ENCODE data around the gene KDM4B. TPM values are rescaled to one million over a fixed set of nuclear protein-coding genes. Genes with fewer than 3 reads are reported as not detected.

The KDM4B gene
- total RNA-seq, 4 donors from 2014 or later: 14.0 to 39.9 (median 19.5) TPM

GRCh38 chr19:5058521-5059212, 89.8 kb downstream of the KDM4B start:
- H3K27ac ChIP-seq: no peak overlapping the region
- no peaks in the 10 kb centered on the region for H3K27me3 ChIP-seq
- H3K9me3 ChIP-seq: no peaks in the 10 kb centered on the region
- no peaks in the 10 kb centered on the region for H3K4me1 ChIP-seq
- no peak overlapping the region for H3K4me3 ChIP-seq
- TF ChIP-seq POLR2A (IDR thresholded peaks at IDR 0.05) (no peak), CTCF (IDR thresholded peaks at IDR 0.05) (no peak)
- H3K36me3 ChIP-seq: peaks cover 9 to 95% (median 16%) of the 10 kb centered on the region in 3 donors
- WGBS, 2 donors: 64 to 74% methylated on average over 6 to 7 of the region's 34 CpGs
- intact Hi-C loops (cut with DNase I): loop anchor here (10.0 kb wide), 1 partner anchor 306 kb away; no protein-coding TSS in a partner anchor
- DNase-seq: no peak

DNA sequence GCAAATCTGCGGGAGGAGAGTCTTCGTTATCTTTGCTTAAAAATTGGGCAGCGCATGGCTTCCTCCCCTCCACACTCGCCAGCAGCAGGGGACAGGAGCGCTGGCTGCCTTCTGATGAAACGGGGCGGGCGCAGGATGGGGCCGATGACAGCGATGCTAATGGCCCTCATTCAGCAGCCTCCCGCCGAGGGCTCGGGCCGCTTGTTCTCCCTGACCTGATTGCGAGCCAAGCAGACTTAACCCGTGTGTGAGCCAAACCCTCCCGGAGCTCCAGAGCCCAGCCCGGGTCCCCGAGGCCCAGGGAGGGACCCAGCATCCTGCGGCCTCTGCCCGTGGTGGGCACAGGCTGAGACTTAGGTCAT, 90.3 kb downstream of the KDM4B start:
- no peak overlapping the region for H3K27ac ChIP-seq
- H3K9me3 ChIP-seq: no peaks in the 10 kb centered on the region
- no peaks in the 10 kb centered on the region for H3K4me1 ChIP-seq
- WGBS, 2 donors: 71% methylated on average over 9 of the region's 21 CpGs; no CpG with 5 or more reads in 1 of the 2 donors
- H3K36me3 ChIP-seq: peaks cover 9 to 95% (median 13%) of the 10 kb centered on the region in 3 donors
- H3K4me3 ChIP-seq: no peak overlapping the region
- no peaks in the 10 kb centered on the region for H3K27me3 ChIP-seq
- TF ChIP-seq POLR2A (IDR thresholded peaks at IDR 0.05) (no peak), CTCF (IDR thresholded peaks at IDR 0.05) (no peak)
- no peak for DNase-seq
- intact Hi-C loops (cut with DNase I): loop anchor here (10.0 kb wide), 1 partner anchor 306 kb away; no protein-coding TSS in a partner anchor

DNA sequence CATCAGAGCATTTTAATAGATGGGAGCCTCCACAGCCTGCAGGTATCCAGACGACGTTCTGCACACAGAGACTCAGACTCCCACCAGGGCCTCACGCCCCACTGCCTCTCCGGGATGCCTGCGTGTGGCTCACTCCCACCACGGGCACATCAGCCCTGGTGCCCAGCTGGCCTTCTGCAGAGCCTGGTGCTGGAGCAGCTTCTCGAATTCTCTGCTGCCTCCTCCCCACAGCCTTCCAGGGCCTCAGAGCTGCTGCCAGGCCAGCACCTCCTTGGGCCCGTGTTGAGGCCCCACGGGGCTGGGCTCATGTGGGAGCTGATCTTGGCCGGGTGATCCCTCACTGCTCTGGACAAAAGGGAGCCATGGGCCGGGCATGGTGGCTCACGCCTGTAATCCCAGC, 90.9 kb downstream of the KDM4B start:
- Histone ChIP-seq H3K36me3 (peaks cover 4 to 95% (median 7%) of the 10 kb centered on the region in 3 donors), H3K27me3 (no peaks in the 10 kb centered on the region), H3K4me3 (no peak overlapping the region), H3K27ac (no peak overlapping the region), H3K9me3 (no peaks in the 10 kb centered on the region), H3K4me1 (no peaks in the 10 kb centered on the region)
- intact Hi-C loops (cut with DNase I): loop anchor here (10.0 kb wide), 1 partner anchor 305 kb away; no protein-coding TSS in a partner anchor
- no peak for DNase-seq
- 93% methylated on average over 7 of the region's 12 CpGs; no CpG with 5 or more reads in 1 of the 2 donors for WGBS, 2 donors
- TF ChIP-seq POLR2A (IDR thresholded peaks at IDR 0.05) (no peak), CTCF (IDR thresholded peaks at IDR 0.05) (no peak)

GRCh38 chr19:5062195-5062594, 93.3 kb downstream of the KDM4B start:
- no peak for DNase-seq
- Histone ChIP-seq H3K9me3 (no peaks in the 10 kb centered on the region), H3K36me3 (peaks cover 0 to 98% (median under 1%) of the 10 kb centered on the region in 3 donors), H3K4me1 (no peaks in the 10 kb centered on the region), H3K27ac (no peak overlapping the region), H3K4me3 (no peak overlapping the region), H3K27me3 (no peaks in the 10 kb centered on the region)
- WGBS, 2 donors: 93 to 97% methylated on average over 9 of the region's 9 CpGs
- intact Hi-C loops (cut with DNase I): no loop called here
- no peak for TF ChIP-seq CTCF (IDR thresholded peaks at IDR 0.05)
- TF ChIP-seq POLR2A (IDR thresholded peaks at IDR 0.05): no peak

DNA sequence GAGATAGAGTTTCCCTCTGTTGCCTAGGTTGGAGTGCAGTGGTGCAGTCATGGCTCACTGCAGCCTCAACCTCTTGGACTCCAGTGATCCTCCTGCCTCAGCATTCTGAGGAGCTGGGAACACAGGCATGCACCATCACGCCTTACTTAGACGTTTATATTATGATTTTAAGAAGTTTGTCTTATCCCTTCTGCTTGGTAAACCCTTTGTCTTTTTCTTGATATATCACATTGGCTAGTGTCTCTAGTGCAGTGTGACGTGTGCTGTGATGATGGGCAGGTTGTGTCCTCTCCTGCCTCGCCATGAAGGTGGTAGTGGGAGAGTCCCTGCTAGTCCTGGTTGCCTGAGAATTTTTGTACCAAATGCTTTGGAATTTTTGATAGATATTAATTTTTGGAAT, 93.9 kb downstream of the KDM4B start:
- TF ChIP-seq POLR2A (IDR thresholded peaks at IDR 0.05) (no peak), CTCF (IDR thresholded peaks at IDR 0.05) (no peak)
- 81 to 90% methylated on average over 4 of the region's 4 CpGs for WGBS, 2 donors
- Histone ChIP-seq H3K4me3 (no peak overlapping the region), H3K9me3 (no peaks in the 10 kb centered on the region), H3K27ac (no peak overlapping the region), H3K36me3 (peaks cover 0 to 98% (median 0%) of the 10 kb centered on the region in 3 donors), H3K4me1 (no peaks in the 10 kb centered on the region), H3K27me3 (no peaks in the 10 kb centered on the region)
- intact Hi-C loops (cut with DNase I): no loop called here
- no peak for DNase-seq
